ENCODE data around the gene RNLS.

DNA sequence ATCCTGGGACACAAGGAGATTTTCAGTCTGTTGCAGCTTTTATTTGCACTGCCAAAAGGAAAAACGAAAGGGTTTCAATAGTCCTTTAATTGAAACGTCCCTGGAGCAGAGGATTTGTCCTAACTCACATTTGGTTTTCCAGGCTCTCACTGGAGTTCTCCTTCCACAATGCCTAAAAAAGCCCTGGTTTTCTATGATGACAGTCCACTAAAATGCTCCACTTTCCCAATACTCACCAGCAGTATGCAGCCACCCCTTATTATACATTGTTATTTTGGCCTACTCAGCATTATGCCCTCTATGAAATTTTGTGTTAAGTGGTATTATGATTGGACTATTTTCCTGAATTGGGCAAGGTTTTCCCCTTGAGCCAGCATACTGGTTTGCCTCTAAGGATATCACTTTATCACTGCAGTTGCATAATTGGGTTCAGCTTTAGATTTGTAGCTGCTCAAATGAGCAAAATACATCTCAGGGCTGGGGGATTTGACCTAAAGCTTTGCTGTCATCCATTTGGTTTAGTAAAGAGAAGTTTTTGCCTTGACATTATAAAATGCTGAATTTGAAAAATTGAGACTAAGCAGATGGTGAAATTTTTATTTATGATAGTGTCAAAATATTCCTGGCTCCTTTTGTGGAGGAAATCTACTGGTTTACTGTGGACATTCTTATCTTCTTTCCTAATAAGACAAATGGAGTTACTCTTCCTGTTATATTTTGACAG lies 239.2 kb downstream of the RNLS start:
- TF ChIP-seq POLR2A (IDR thresholded peaks at IDR 0.05; ENCODE audit: low read depth, low read length) (no peak), FOS (IDR thresholded peaks at IDR 0.05; ENCODE audit: low read depth, low read length) (no peak), CEBPB (IDR thresholded peaks at IDR 0.05; ENCODE audit: low read depth, low read length) (no peak), BHLHE40 (IDR thresholded peaks at IDR 0.05; ENCODE audit: low read depth, low read length) (no peak)
- TF ChIP-seq, protein P1, sequence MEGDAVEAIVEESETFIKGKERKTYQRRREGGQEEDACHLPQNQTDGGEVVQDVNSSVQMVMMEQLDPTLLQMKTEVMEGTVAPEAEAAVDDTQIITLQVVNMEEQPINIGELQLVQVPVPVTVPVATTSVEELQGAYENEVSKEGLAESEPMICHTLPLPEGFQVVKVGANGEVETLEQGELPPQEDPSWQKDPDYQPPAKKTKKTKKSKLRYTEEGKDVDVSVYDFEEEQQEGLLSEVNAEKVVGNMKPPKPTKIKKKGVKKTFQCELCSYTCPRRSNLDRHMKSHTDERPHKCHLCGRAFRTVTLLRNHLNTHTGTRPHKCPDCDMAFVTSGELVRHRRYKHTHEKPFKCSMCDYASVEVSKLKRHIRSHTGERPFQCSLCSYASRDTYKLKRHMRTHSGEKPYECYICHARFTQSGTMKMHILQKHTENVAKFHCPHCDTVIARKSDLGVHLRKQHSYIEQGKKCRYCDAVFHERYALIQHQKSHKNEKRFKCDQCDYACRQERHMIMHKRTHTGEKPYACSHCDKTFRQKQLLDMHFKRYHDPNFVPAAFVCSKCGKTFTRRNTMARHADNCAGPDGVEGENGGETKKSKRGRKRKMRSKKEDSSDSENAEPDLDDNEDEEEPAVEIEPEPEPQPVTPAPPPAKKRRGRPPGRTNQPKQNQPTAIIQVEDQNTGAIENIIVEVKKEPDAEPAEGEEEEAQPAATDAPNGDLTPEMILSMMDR (conservative IDR thresholded peaks at IDR 0.05; ENCODE audit: low read depth, low read length): no peak
- TF ChIP-seq, protein P2, sequence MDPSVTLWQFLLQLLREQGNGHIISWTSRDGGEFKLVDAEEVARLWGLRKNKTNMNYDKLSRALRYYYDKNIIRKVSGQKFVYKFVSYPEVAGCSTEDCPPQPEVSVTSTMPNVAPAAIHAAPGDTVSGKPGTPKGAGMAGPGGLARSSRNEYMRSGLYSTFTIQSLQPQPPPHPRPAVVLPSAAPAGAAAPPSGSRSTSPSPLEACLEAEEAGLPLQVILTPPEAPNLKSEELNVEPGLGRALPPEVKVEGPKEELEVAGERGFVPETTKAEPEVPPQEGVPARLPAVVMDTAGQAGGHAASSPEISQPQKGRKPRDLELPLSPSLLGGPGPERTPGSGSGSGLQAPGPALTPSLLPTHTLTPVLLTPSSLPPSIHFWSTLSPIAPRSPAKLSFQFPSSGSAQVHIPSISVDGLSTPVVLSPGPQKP (IDR thresholded peaks at IDR 0.05; ENCODE audit: borderline replicate concordance, low read depth, low read length): no peak
- TF ChIP-seq, protein P3, sequence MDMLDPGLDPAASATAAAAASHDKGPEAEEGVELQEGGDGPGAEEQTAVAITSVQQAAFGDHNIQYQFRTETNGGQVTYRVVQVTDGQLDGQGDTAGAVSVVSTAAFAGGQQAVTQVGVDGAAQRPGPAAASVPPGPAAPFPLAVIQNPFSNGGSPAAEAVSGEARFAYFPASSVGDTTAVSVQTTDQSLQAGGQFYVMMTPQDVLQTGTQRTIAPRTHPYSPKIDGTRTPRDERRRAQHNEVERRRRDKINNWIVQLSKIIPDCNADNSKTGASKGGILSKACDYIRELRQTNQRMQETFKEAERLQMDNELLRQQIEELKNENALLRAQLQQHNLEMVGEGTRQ (IDR thresholded peaks at IDR 0.05; ENCODE audit: low read depth, low read length): no peak

All from IMR-90 (cell line).